ENCODE data around the gene CHST8. TPM values are rescaled to one million over a fixed set of nuclear protein-coding genes. Genes with fewer than 3 reads are reported as not detected.
A peak's percentile ranks its signal among the peaks of the same experiment; 100 is the strongest.

The CHST8 gene
- total RNA-seq, 1 experiment from 2014 or later, result 2.3 TPM

DNA sequence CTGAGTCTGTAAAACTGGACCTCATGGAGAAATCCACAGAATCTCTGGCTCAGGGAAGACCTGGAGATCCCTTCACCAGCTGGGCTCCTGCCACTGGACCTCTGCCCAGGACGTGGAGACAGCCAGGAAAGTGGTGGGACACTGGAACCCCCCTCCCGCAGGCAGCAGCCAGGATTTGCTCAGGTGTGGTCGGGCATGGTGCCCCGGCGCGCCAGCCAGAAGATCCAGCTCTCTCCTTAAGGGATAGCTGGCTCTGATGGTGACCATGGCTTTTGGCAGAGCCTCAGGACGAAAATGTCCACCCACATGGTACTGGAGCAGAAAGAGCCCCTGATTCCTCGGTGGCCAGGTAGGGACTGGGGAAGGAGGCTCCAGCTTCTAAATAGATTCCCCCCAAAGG, 148.4 kb downstream of the CHST8 start:
- no peaks in the 10 kb centered on the region for H3K27me3 ChIP-seq (replicated peaks; ENCODE audit: insufficient read depth, low read depth, low read length, poor library complexity)
- TF ChIP-seq, protein P1, sequence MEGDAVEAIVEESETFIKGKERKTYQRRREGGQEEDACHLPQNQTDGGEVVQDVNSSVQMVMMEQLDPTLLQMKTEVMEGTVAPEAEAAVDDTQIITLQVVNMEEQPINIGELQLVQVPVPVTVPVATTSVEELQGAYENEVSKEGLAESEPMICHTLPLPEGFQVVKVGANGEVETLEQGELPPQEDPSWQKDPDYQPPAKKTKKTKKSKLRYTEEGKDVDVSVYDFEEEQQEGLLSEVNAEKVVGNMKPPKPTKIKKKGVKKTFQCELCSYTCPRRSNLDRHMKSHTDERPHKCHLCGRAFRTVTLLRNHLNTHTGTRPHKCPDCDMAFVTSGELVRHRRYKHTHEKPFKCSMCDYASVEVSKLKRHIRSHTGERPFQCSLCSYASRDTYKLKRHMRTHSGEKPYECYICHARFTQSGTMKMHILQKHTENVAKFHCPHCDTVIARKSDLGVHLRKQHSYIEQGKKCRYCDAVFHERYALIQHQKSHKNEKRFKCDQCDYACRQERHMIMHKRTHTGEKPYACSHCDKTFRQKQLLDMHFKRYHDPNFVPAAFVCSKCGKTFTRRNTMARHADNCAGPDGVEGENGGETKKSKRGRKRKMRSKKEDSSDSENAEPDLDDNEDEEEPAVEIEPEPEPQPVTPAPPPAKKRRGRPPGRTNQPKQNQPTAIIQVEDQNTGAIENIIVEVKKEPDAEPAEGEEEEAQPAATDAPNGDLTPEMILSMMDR (conservative IDR thresholded peaks at IDR 0.05; ENCODE audit: low read depth, low read length), result no peak
- no peak for TF ChIP-seq EZH2 (IDR thresholded peaks at IDR 0.05; ENCODE audit: borderline replicate concordance, low read depth, low read length, poor library complexity, severe bottlenecking)
- H3K36me3 ChIP-seq (ENCODE audit: insufficient read depth, low read length, poor library complexity, severe bottlenecking), result no peaks in the 10 kb centered on the region
- POLR2A ChIA-PET (ENCODE audit: low non-redundant PET), result no interaction called here
- no peak overlapping the region for H3K4me3 ChIP-seq (ENCODE audit: low read depth, low read length, poor library complexity, severe bottlenecking)
- no peak overlapping the region for H3K27ac ChIP-seq (ENCODE audit: low read depth, low read length, poor library complexity, severe bottlenecking)
- intact Hi-C loops (cut with micrococcal nuclease; ENCODE audit: unreplicated experiment), result loop anchor here (5.0 to 10.0 kb wide), 2 partner anchors 528 to 945 kb away; no protein-coding TSS in a partner anchor
- BruUV-seq (replicated peaks), result no TSS peak
- no peak for DNase-seq (ENCODE audit: low spot score)
- CTCF ChIA-PET, result interaction anchor here (0.6 to 2.7 kb wide), 3 partner anchors 29 to 354 kb away, joined by 3 to 12 read pairs (median 12); no protein-coding TSS in a partner anchor
- H3K4me1 ChIP-seq (ENCODE audit: insufficient read depth, low read length, poor library complexity, severe bottlenecking), result no peaks in the 10 kb centered on the region
- no peaks in the 10 kb centered on the region for H3K9me3 ChIP-seq (ENCODE audit: low read depth, low read length, poor library complexity, severe bottlenecking)

DNA sequence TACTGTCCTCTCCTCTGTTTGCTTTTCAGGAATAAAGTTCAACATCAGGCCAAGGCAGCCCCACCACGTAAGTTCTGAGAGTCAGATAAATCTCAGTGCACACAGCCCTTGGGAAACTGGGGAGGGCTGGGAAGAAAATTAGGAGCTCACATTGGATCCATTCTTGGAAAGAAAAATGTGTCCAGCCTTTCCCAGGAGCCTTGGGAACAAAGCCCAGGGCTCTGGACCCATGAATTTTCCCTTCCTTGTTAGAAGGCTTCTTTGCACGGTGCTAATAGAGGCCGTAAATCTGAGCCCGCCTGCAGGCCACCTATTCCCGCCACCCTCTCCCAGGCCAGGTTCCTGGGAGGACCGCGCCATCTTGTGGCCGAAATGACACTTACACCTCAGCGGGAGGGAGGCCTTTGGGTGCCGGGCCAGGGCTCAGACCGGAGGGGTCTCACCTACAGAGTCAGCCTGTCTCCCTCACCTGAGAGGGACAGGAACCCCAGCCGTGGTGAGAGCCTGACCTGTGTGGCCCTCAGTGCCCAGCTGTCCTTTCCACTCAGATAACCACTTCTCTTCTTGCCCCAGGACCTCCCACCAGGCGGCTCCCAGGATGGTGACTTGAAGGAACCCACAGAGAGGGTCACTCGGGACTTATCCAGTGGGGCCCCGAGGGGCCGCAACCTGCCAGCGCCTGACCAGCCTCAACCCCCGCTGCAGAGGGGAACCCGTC, 149.8 kb downstream of the CHST8 start:
- Histone ChIP-seq H3K27ac (ENCODE audit: low read depth, low read length, poor library complexity, severe bottlenecking) (no peak overlapping the region), H3K4me1 (ENCODE audit: insufficient read depth, low read length, poor library complexity, severe bottlenecking) (no peaks in the 10 kb centered on the region), H3K27me3 (replicated peaks; ENCODE audit: insufficient read depth, low read depth, low read length, poor library complexity) (no peaks in the 10 kb centered on the region), H3K36me3 (ENCODE audit: insufficient read depth, low read length, poor library complexity, severe bottlenecking) (no peaks in the 10 kb centered on the region), H3K9me3 (ENCODE audit: low read depth, low read length, poor library complexity, severe bottlenecking) (no peaks in the 10 kb centered on the region), H3K4me3 (ENCODE audit: low read depth, low read length, poor library complexity, severe bottlenecking) (no peak overlapping the region)
- BruUV-seq (replicated peaks), result no TSS peak
- TF ChIP-seq, protein P1 (conservative IDR thresholded peaks at IDR 0.05; ENCODE audit: low read depth, low read length), result peak; percentile 87
- TF ChIP-seq EZH2 (IDR thresholded peaks at IDR 0.05; ENCODE audit: borderline replicate concordance, low read depth, low read length, poor library complexity, severe bottlenecking), result no peak
- ChIA-PET POLR2A (ENCODE audit: low non-redundant PET) (no interaction called here), CTCF (interaction anchor here (1.0 to 2.5 kb wide), 3 partner anchors 339 to 356 kb away, joined by 3 to 12 read pairs (median 9); no protein-coding TSS in a partner anchor)
- intact Hi-C loops (cut with micrococcal nuclease; ENCODE audit: unreplicated experiment), result loop anchor here (1.0 to 10.0 kb wide), 4 partner anchors 341 to 943 kb away; no protein-coding TSS in a partner anchor
- DNase-seq (ENCODE audit: low spot score), result peak; percentile 77

DNA sequence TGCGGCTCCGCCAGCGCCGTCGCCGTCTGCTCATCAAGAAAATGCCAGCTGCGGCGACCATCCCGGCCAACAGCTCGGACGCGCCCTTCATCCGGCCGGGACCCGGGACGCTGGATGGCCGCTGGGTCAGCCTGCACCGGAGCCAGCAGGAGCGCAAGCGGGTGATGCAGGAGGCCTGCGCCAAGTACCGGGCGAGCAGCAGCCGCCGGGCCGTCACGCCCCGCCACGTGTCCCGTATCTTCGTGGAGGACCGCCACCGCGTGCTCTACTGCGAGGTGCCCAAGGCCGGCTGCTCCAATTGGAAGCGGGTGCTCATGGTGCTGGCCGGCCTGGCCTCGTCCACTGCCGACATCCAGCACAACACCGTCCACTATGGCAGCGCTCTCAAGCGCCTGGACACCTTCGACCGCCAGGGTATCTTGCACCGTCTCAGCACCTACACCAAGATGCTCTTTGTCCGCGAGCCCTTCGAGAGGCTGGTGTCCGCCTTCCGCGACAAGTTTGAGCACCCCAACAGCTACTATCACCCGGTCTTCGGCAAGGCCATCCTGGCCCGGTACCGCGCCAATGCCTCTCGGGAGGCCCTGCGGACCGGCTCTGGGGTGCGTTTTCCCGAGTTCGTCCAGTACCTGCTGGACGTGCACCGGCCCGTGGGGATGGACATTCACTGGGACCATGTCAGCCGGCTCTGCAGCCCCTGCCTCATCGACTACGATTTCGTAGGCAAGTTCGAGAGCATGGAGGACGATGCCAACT, 150.5 kb downstream of the CHST8 start:
- H3K4me1 ChIP-seq (ENCODE audit: insufficient read depth, low read length, poor library complexity, severe bottlenecking), result no peaks in the 10 kb centered on the region
- H3K36me3 ChIP-seq (ENCODE audit: insufficient read depth, low read length, poor library complexity, severe bottlenecking), result no peaks in the 10 kb centered on the region
- H3K27me3 ChIP-seq (replicated peaks; ENCODE audit: insufficient read depth, low read depth, low read length, poor library complexity), result no peaks in the 10 kb centered on the region
- no peak overlapping the region for H3K27ac ChIP-seq (ENCODE audit: low read depth, low read length, poor library complexity, severe bottlenecking)
- H3K4me3 ChIP-seq (ENCODE audit: low read depth, low read length, poor library complexity, severe bottlenecking), result no peak overlapping the region
- no peak for DNase-seq (ENCODE audit: low spot score)
- CTCF ChIA-PET, result interaction anchor here (1.9 kb wide), 1 partner anchor 342 kb away, joined by 9 read pairs; no protein-coding TSS in a partner anchor
- intact Hi-C loops (cut with micrococcal nuclease; ENCODE audit: unreplicated experiment), result loop anchor here (5.0 to 10.0 kb wide), 2 partner anchors 530 to 943 kb away; no protein-coding TSS in a partner anchor
- no TSS peak for BruUV-seq (replicated peaks)
- TF ChIP-seq, protein P1 (conservative IDR thresholded peaks at IDR 0.05; ENCODE audit: low read depth, low read length), result no peak
- no peak for TF ChIP-seq EZH2 (IDR thresholded peaks at IDR 0.05; ENCODE audit: borderline replicate concordance, low read depth, low read length, poor library complexity, severe bottlenecking)
- no peaks in the 10 kb centered on the region for H3K9me3 ChIP-seq (ENCODE audit: low read depth, low read length, poor library complexity, severe bottlenecking)
- POLR2A ChIA-PET (ENCODE audit: low non-redundant PET), result no interaction called here

Measured in A673 (cell line).